ENCODE results near the gene SYNDIG1.

The SYNDIG1 gene

DNA sequence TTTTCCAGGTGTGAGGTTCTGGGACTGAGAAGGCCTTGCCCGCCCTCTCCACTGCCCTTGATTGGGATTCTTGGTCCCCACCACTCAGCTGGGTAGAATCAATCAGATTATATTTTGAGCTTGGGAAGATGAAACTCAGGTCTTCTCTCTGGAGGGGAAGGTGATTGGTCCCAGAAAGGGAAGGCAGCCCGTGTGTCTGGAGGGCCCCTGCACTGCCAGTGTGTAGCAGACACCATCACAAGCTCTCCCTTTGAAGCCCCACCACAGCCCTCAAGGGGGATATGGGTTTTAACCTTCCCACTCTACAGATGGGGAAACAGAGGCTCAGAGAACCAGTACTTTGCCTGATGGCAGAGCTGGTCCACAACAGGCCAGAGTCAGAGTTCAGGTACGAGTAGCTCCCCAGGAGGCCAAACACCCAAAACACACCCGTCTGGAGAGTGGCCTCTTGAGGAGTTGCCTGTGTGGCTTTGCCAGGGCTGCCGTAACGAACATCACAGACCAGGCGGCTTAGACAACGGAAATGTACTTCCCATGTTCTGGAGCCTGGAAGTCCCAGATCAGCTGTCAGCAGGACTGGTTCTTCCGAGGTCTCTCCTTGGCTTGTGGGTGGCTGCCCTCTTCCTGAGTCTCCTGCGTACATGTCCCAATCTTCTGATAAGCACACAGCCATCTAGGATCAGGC, 205.6 kb downstream of the SYNDIG1 start:
- DNase-seq (ENCODE audit: low spot score): no peak

DNA sequence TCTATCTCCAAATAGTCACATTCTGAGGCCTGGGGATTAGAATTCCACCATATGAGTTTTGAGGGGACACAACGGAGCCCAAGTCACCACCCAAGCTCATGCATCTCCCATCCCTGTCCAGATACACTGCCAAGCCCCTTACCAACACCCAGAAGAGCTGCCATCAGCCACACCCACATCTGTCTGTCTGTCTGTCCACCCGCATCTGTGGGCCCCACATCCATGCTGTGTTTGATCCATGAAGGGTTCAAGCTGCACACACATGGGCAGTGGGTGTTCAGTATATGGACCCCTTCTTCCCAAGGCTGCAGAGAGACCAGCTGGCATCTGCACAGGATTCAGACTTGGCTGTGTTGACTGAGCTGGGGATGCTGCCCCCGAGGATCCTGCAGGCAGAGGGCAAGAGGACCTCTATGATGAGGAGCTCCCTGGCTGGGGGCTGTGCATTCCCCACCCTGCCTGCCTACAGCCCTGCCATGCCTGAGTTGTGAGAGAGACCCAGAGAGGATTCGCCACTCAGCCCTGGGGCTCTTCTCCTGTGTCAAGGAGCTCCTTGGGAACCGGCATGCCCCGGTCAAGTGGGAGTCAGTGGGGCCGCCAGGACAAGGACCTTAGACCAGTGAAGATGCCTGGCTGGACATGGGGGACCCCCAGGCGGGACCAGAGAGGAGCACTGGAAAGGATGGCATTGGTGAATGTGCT, 206.4 kb downstream of the SYNDIG1 start:
- DNase-seq (ENCODE audit: low spot score): no peak

DNA sequence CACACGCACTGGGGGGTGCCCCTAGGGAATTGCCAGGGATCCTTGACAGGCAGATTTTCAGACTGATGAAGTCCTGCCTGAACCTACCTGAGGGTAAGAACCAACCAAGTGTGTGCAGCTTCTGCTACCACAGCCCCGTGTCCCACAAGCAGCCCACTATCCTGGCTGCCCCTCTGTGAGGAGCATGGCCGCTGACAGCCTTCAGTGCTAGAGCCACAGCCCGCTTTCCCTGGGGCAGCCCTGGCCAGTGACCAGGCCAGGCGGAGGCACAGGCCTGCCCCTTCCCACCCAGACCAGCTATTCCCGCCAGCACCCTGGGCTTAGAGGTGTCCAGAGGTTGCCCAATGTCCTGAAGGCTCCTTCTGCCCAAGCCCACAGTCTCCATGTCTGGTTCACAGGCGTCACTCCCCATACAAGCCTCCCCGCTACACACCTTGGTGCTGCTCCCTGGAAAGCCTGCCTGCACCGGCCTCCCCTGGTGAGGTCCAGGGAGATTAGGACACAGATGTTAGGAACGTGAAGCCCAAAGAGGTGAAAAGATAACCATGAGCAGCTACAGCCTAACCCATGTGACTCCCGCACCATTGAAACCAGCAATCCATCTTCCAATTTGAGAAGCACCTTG, 207.0 kb downstream of the SYNDIG1 start:
- no peak for DNase-seq (ENCODE audit: low spot score)

DNA sequence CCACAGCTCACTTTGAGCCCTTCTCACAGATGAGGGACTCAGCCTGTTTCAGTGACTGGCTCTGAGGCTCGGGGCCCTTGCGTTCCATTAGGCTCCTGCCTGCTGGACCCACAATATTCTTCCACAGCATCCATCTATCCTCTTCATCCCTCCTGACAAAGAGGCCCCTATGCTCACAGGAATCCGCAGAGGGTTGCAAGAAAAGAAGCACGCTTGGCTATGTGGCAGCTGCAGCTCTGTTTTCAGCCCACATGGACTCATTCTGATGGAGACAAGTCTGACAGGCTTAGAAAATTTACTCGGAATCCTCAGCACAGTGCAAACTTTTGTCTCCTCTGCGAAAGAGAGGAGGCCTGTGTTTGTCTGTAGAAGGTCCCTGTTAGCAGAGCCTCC, 207.5 kb downstream of the SYNDIG1 start:
- no peak for DNase-seq (ENCODE audit: low spot score)

DNA sequence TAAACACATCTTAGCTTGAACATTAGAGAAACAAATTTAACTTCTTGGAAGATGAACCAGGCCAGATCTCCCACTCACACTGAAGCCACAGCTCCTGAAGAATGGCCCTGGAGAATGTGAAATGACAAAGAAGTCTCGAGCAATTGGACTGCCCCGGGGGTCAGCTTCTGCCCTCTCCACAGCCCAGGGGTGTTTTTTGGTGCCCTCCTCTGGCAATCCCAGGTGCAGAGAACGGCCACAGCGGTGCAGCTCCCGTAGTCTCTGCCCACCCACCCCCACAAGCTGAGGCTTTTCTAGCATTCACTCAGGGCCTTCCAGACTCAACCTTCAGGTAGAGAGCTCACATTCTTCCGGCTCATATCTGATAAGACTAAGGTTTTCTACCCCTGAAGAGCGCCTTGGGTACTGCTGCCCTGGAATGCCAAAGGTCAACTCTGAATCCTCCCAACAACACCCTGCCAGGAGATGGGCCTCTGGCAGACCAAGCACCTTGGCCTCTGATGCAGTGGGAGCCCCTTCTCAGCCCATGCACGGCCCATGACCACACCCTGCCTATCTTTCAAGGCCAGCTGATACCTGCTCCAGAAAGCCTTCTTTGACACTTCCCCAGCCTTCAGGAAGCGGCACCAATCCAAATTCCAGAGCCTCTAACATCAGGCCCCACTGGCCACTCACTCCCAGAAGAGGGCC, 208.3 kb downstream of the SYNDIG1 start:
- DNase-seq (ENCODE audit: low spot score): no peak

DNA sequence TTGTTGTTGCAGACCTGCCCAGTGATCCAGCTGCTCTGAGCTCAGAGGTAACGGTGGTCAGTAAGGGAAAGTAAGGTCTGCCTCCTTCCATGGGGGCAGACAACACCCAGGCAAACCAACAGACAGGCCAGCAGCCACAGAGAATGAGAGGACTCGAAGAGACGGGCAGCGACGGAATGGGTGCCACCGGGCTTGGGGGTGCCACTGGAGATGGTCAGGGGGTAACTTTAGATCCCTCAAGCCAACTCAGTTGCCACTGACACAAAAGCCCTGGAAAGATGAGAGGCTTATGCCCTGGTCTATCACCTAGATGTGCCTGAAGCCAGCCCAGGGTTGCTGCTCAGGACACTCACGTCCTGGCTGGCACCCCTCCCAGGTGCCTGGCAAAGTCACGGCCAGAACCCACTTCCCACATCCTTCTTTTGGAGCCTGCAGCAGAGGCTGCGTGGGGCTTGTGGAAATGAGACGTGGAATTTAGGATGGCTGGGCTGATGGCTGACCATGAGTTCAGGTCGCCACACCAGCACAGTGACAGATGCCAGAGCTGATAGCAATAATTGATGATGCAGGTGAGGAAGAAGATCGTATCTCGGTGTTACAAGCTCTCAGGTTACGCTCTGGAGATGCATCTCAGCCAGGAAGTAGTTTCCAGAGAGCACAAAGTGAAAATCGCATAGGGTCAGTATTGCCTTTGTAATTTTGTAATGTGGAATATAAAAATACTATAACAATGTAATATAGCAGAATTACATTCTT, 209.1 kb downstream of the SYNDIG1 start:
- no peak for DNase-seq (ENCODE audit: low spot score)

DNA sequence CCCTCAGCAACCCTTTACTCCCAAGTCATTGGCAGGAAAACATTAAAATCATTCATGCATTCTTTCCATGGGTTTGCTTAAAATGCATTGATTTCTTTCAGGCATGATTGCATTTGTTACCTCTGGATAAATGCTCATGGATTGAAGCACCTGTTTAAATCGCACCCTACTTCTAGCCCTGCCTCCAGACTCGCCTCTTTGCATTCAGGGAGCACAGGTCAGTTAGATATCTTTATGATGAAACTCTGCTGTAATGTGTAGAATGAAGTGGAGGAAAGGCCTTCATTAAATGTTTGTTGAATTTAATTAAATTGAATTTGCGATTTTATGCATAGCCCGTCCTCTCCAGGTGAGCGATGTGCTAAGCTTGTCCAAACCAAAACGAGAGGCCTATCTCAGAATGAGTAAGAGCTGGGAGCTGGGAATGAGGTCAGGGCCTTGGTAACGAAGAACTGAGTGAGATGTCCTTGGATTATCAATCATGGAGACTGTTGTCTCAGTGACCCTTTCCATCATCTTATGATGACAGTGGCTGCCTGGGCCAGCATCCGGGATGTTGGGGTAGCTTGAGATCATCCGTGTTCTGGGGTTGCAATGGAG, 210.1 kb downstream of the SYNDIG1 start:
- no peak for DNase-seq (ENCODE audit: low spot score)

DNA sequence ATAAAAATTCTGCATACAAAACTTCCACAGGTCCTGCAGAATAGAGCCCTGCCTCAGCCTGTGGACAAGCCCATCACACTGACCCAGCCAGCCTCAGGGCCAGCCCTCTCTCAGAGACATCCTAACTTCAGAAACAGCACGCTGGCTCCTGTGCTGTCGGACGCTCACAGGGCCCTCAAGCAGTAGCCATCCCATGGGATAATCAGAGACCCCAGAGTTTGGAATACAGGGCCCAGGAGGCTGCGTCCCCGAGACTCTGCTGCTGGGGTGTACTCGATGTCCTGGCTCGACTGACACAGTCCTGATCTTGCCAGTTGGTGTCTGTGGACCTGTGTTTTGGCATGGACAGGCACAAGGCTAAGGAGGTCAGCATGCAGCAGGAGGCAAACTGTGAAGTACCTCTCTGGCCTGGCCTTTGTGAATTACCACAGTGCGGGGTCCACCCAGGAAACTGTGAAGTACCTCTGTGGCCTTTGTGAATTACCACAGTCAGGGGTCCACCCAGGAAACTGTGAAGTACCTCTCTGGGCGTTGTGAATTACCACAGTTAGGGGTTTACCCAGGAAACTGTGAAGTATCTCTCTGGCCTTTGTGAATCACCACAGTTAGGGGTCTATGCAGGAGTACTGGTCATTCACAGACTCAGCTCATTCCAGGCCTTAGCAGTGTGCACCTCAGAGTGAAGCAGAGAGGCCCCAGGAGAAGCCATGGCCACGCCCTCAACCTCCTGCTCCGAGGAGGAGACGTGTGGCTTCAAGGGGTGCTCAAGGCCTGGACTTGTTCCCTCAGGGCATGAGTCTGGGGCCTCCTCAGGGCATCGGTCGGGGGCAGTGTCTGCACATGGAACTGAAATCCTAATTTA, 212.4 kb downstream of the SYNDIG1 start:
- DNase-seq (ENCODE audit: low spot score): no peak

DNA sequence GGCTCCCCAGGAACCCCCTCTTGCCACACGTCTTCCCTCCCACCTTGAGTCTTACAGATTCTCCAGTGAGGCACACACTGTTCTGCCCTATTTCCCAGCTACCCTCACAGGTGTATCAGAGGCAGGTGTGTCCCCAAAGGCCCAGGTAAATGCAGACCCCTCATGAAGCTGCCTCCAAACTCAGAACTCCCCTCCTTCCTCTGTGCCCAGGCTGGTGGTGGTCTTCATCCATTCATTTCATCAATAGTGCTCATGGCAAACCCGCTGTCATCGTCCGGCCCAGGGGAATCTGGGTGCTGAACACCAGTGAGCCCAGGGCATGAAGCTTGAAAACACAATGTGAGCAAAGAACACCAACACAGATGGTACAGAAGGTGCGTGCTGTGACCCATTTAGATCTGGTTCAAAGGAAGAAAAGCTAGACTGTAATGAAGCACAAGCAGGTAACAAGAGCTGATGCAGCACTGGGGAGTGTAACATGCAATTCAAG, 213.1 kb downstream of the SYNDIG1 start:
- DNase-seq (ENCODE audit: low spot score): no peak

DNA sequence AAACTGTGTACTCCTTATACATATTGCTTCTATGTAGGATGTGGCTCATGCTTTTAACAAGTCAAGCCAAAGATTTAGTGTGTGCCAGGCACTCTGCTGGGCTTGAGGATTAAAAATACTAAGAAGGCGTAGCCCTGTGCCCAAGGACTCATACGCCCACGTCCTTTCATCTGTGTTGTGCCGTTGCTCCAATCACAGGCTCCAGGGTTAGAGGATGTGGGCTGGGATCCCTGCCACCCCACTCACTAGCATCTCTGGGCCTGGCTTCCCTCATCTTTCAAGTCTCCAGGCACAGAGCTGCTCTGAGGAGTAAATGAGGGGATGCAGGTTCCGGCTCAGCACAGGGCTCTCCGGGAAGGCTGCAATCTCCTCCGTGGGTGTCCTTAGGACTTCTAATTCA, 214.2 kb downstream of the SYNDIG1 start:
- no peak for DNase-seq (ENCODE audit: low spot score)

DNA sequence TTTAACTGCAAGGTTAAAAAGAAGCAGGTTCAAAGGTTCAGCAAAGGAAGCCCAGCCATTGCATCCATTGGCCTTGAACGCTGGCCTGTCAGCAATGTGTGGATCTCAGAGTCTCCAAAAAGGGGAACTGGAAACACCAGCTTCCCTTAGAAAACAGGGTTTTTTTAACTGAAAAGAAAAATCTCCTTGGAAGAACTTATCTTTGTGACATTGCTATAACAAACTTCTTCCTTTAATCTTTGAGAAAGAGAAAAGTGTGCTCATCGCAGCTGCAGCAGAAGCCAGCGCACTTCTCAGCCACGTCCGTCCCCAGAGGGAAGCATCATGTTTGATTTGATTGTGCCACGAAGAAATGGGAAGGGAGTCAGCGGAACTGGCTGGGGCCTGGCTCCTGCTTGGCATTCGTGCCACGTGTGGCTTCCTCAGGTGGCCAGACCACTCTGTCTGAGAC, 215.0 kb downstream of the SYNDIG1 start:
- peak; percentile 49 for DNase-seq (ENCODE audit: low spot score)

DNA sequence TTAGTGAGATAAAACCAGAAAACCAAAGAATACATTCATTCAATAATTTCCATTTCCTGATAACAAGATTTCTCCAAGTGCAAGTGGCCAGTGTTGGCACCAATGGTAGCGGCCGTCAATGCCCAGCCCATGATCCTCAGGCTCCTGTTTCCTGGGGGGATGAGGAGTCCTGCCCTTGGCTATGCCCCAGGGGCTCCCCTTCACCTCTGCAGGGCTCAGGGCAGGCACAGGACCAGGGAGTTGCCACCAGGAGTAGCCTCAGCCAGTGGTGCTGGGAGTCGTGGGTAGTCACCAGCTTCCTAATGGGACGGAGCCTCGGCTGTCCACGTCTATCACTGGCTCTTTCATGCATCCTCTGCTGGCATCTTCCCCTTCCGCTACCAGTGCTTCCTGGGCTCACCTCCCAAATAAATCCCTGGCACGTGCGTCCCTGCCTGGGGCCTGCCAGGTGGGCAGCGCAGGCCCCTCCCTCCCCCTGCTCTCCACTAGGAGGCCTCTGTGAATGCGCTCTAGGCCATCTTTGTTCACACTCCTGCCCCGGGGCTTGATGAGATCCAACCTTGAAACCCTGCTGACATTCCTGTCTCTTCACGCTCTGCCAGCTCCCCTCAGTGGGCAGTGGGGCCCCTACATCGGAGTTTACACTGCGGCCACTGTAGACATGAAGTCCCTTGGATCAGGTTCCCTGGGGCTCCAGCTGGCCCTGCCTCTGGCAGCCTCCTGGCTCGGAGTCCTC, 215.7 kb downstream of the SYNDIG1 start:
- DNase-seq (ENCODE audit: low spot score): no peak

DNA sequence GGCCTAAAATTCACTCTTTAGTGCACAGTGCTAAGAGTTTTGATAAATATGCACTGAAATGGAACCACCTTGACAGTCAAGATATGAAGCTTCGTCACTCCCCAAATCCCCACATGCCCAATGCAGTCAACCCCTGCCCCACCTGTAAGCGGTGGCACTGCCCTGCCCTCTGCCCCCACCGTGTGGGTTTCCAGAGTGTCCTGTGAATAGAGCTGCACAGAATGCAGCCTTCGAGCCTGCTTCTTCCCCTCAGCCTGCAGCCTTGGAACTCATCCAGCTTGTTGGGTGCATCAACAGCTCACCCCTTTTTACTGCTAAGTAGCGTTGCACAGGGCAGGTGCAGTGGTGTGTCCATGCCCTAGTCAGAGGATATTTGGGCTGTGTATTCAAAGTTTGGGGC, 216.3 kb downstream of the SYNDIG1 start:
- DNase-seq (ENCODE audit: low spot score): no peak

DNA sequence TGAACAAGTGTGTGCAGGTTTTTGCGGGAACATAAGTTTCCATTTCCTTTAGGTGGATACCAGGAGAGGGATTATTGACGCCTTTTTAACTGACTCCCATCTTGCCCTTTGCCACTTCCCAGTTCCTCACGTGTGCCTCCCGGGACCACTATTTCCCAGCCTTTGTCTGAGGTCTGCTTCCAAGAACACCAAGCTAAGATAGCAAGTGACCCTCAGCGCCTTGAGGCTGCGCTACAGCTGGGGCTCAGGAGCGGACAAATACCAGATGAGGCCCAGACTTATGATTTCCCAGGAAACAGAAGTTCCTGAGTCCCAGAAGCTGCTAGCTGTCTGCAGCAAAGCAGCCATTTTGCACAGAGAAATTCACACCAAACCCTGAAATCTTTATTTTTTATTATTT, 216.7 kb downstream of the SYNDIG1 start:
- no peak for DNase-seq (ENCODE audit: low spot score)

DNA sequence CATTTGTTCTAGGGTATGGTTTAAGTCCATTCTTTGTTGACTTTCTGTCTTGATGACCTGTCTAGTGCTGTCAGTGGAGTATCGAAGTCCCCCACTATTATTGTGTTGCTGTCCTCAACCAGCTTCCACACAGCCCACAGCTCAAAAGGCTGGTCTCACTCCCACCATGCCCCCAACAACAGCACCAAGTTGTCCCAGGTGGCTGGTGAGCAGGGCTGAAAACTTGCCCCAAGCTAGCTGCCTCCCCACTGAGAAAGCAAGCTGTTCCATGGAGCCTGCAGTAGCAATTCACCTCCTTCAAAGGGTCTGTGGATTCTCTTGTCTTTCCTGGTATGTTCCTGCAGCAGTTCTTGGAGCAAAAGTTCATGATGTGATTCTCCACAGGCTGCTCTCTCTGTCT, 221.0 kb downstream of the SYNDIG1 start:
- DNase-seq (ENCODE audit: low spot score): no peak

DNA sequence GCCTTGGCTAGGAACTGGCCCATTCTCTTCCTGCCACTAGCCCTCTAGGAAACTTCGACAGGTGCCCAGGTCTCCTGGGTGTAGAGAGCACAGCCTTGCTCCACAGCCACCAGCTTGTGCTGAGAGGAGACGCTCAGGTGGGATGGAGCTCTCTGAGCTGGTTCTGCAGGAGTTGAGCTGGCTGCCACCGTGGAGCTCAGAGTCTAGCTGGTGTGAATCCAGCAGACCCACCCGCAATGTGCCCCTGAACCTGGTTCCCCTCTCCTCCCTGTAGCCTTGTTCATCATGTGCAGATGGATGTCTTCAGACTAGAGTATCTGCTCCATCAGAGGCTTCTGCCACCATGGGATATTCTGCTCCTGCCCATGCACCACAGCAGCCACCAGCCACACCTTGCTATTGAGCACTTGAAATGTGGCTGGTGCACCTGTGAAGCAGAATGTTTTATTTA, 222.5 kb downstream of the SYNDIG1 start:
- DNase-seq (ENCODE audit: low spot score): no peak

DNA sequence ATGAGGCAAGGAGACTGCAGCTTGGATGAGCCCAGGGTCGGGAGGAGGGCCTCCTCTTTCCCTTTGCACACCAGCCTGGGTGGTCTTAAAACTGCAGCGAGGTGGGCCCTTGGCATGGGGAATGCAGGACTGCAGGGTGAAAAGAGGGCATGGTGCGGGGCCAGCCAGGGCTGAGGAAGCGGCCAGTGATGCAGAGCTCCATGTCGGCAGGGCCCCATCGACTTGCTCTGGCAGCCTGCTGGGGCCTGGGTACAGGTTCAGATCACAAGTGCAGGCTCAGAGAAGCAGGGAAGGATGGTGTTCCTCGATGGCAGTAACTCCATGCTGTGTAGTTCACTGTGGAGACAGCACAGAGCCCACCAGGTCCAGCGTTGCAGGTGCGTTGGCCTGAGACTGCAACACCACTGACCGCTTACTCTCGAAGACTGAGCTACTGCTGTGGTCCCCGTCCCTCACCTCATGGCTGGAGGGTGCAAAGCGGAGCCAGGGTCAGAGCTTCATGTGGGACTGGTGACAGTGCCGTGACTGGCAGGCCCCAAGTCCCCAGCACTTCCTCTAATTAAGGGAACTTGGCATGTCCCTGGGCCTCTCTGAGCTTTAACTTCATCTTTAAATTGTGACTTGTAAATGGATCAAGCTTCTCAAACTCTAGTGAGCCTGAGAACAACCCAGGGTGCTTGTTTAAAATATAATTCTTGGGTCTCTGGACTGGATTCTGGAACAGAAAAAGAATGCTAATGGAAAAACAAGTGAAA, 223.2 kb downstream of the SYNDIG1 start:
- no peak for DNase-seq (ENCODE audit: low spot score)

DNA sequence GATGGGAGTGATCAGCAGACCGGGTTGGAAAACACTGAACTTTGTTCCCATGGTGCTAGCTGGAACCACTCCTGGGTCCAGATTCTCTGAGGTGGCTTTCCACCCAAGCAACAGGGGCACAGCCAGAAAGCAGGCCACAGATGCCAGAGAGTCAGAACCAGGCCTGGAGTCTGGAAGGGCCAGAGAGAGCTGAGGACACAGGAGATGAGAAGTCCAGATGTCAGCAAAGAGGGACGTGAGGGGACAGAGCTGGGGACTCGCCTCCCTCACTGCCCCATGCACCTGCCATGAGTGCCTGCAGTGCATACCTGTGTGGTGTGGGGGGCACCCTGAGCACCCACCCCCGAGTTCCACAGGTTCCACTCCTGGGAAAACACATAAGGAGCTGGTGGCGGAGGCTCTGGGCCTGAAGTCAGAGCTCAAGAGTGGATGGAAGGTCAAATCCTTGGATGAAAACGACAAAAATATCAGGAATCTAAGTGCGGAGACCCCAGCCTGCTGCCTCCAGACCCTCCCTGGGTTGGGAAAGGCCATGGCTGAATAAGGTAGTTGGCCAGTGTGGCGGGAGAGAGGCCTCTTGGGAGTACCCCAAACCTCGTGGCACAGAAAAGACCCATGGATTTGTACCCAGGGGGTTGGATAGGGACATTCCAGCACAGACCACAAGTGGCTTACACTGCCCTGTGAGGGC, 224.2 kb downstream of the SYNDIG1 start:
- no peak for DNase-seq (ENCODE audit: low spot score)
